Activated T-cell treated with anti-CD3 and anti-CD28 coated beads for 24 hours (primary cell): Measurements from ENCODE around the gene DDIT3.
A peak's percentile ranks its signal among the peaks of the same experiment; 100 is the strongest.

Experiments
- DNase-seq: peaks from one replicate; pipeline ENCODE4 v3.0.0-alpha.2; 2020; ENCODE audit warnings: low read depth

The DDIT3 gene

GRCh38 chr12:57485695-57486094 lies 34.6 kb downstream of the DDIT3 start:
- DNase-seq: no peak

- no peak for DNase-seq
Measured at GRCh38 chr12:57483466-57483865, 36.8 kb downstream of the DDIT3 start.

- DNase-seq: no peak
Measured at GRCh38 chr12:57481671-57482070, 38.6 kb downstream of the DDIT3 start.

- DNase-seq: peak; percentile 50
Measured at GRCh38 chr12:57479376-57480115, 40.8 kb downstream of the DDIT3 start, which contains the start of gene ARHGAP9. TSS of gene ARHGAP9 (minus strand) at chr12:57479866. CDS start at chr12:57479406, 460 bp downstream.

- DNase-seq: no peak
Measured at GRCh38 chr12:57479043-57479375, 41.3 kb downstream of the DDIT3 start.

- peak; percentile 40 for DNase-seq
Measured at GRCh38 chr12:57477710-57478681, 42.3 kb downstream of the DDIT3 start.

GRCh38 chr12:57476993-57477709 lies 43.2 kb downstream of the DDIT3 start:
- DNase-seq: no peak

- peak; percentile 57 for DNase-seq
Measured at GRCh38 chr12:57476162-57476992, 43.9 kb downstream of the DDIT3 start.

- no peak for DNase-seq
Measured at GRCh38 chr12:57475271-57476161, 44.8 kb downstream of the DDIT3 start.

GRCh38 chr12:57474862-57475261 lies 45.5 kb downstream of the DDIT3 start:
- no peak for DNase-seq

GRCh38 chr12:57474430-57474829 lies 45.9 kb downstream of the DDIT3 start:
- no peak for DNase-seq

GRCh38 chr12:57473886-57474285 lies 46.4 kb downstream of the DDIT3 start:
- no peak for DNase-seq

- DNase-seq: no peak
Measured at GRCh38 chr12:57473392-57473791, 46.9 kb downstream of the DDIT3 start.

GRCh38 chr12:57472391-57472790 lies 47.9 kb downstream of the DDIT3 start:
- no peak for DNase-seq

- DNase-seq: no peak
Measured at GRCh38 chr12:57471661-57472060, 48.7 kb downstream of the DDIT3 start.

- DNase-seq: no peak
Measured at GRCh38 chr12:57470970-57471656, 49.2 kb downstream of the DDIT3 start.

GRCh38 chr12:57470286-57470969 lies 49.9 kb downstream of the DDIT3 start:
- no peak for DNase-seq

GRCh38 chr12:57469296-57470164 lies 50.8 kb downstream of the DDIT3 start:
- no peak for DNase-seq
